SK-N-SH treated with all-trans-retinoic acid at 6 μM for 48 hours (cell line): ENCODE data around the gene RRP12.

ENCODE experiments used
- ATAC-seq: fragments of 200-7000 bp; cut with Tn5 transposase; 3 replicates; pipeline ENCODE4 v1.9.1; 2020; ENCODE audit warnings: mild to moderate bottlenecking, moderate library complexity
- ARNTL ChIP-seq: fragments of 450-650 bp; formaldehyde crosslinking; IDR thresholded peaks from 2 replicates; pipeline ENCODE4 v1.5.0; 2020; ENCODE audit warnings: low read depth, mild to moderate bottlenecking, moderate library complexity, borderline replicate concordance
- BACH2 ChIP-seq: fragments of 250-450 bp; sonication (Bioruptor Pico); IDR thresholded peaks from 2 replicates; pipeline ENCODE4 v1.9.0; 2021; ENCODE audit warnings: mild to moderate bottlenecking, borderline replicate concordance
- CREB5 ChIP-seq: fragments of 250-450 bp; sonication (Bioruptor Pico); IDR thresholded peaks from 2 replicates; pipeline ENCODE4 v1.5.1; 2020; ENCODE audit warnings: low read depth, mild to moderate bottlenecking, moderate library complexity
- CSDC2 ChIP-seq: fragments of 250-450 bp; sonication (Bioruptor Pico); IDR thresholded peaks from 2 replicates; pipeline ENCODE4 v1.5.0; 2020; ENCODE audit warnings: mild to moderate bottlenecking, moderate library complexity
- CSRNP3 ChIP-seq: fragments of 250-450 bp; sonication (Bioruptor Pico); IDR thresholded peaks from 2 replicates; pipeline ENCODE4 v1.5.1; 2021; ENCODE audit warnings: mild to moderate bottlenecking, moderate library complexity
- ESRRG ChIP-seq: fragments of 250-450 bp; sonication (Bioruptor Pico); IDR thresholded peaks from 2 replicates; pipeline ENCODE4 v1.6.1; 2021; ENCODE audit warnings: mild to moderate bottlenecking
- PATZ1 ChIP-seq: fragments of 250-450 bp; sonication (Bioruptor Pico); IDR thresholded peaks from 2 replicates; pipeline ENCODE4 v1.8.0; 2020; ENCODE audit warnings: mild to moderate bottlenecking, moderate library complexity, borderline replicate concordance
- POU6F1 ChIP-seq: fragments of 250-450 bp; sonication (Bioruptor Pico); IDR thresholded peaks from 2 replicates; pipeline ENCODE4 v1.8.0; 2021; ENCODE audit warnings: low read depth, mild to moderate bottlenecking, moderate library complexity, borderline replicate concordance
- PPARA ChIP-seq: fragments of 250-450 bp; sonication (Bioruptor Pico); IDR thresholded peaks from 2 replicates; pipeline ENCODE4 v1.5.0; 2020; ENCODE audit warnings: mild to moderate bottlenecking, borderline replicate concordance
- SNAI2 ChIP-seq: fragments of 250-450 bp; sonication (Bioruptor Pico); IDR thresholded peaks from 2 replicates; pipeline ENCODE4 v1.5.0; 2020; ENCODE audit warnings: mild to moderate bottlenecking, moderate library complexity
- TCF4 ChIP-seq: fragments of 250-450 bp; sonication (Bioruptor Pico); IDR thresholded peaks from 2 replicates; pipeline ENCODE4 v1.8.0; 2021; ENCODE audit warnings: mild to moderate bottlenecking, moderate library complexity, borderline replicate concordance
- TOX ChIP-seq: fragments of 250-450 bp; sonication (Bioruptor Pico); IDR thresholded peaks from 2 replicates; pipeline ENCODE4 v1.8.0; 2021; ENCODE audit warnings: mild to moderate bottlenecking, moderate library complexity, borderline replicate concordance
- ZC3H10 ChIP-seq: fragments of 250-450 bp; sonication (Bioruptor Pico); IDR thresholded peaks from 2 replicates; pipeline ENCODE4 v1.5.1; 2021; ENCODE audit warnings: mild to moderate bottlenecking, moderate library complexity
- ZFP3 ChIP-seq: fragments of 250-450 bp; sonication (Bioruptor Pico); IDR thresholded peaks from 2 replicates; pipeline ENCODE4 v1.5.0; 2020; ENCODE audit warnings: mild to moderate bottlenecking, moderate library complexity
- ZNF565 ChIP-seq: fragments of 450-650 bp; formaldehyde crosslinking; conservative IDR thresholded peaks from 2 replicates; pipeline ENCODE4 v1.5.0; 2020; ENCODE audit warnings: low read depth, mild to moderate bottlenecking, moderate library complexity
- ZNF70 ChIP-seq: fragments of 450-650 bp; formaldehyde crosslinking; IDR thresholded peaks from 2 replicates; pipeline ENCODE4 v1.5.0; 2020; ENCODE audit warnings: mild to moderate bottlenecking, moderate library complexity
- ZNF8 ChIP-seq: fragments of 450-650 bp; formaldehyde crosslinking; IDR thresholded peaks from 2 replicates; pipeline ENCODE4 v1.5.0; 2020; ENCODE audit warnings: mild to moderate bottlenecking, moderate library complexity

RRP12 gene

GRCh38 chr10:97307866-97308780 lies 93.0 kb downstream of the RRP12 start:
- ATAC-seq, result no peak
- no peak for TF ChIP-seq CREB5
- TF ChIP-seq ZC3H10 (CRISPR knock-in tag), result no peak
- no peak for TF ChIP-seq POU6F1 (CRISPR knock-in tag)
- TF ChIP-seq BACH2 (CRISPR knock-in tag), result no peak
- no peak for TF ChIP-seq PPARA (CRISPR knock-in tag)
- no peak for TF ChIP-seq PATZ1 (CRISPR knock-in tag)
- no peak for TF ChIP-seq CSRNP3 (CRISPR knock-in tag)
- no peak for TF ChIP-seq CSDC2 (CRISPR knock-in tag)
- TF ChIP-seq ZFP3 (CRISPR knock-in tag), result no peak
- TF ChIP-seq ZNF8 (CRISPR knock-in tag), result no peak
- no peak for TF ChIP-seq ZNF70 (CRISPR knock-in tag)
- no peak for TF ChIP-seq ZNF565 (CRISPR knock-in tag)
- no peak for TF ChIP-seq ARNTL (CRISPR knock-in tag)
- no peak for TF ChIP-seq SNAI2 (CRISPR knock-in tag)
- TF ChIP-seq TOX (CRISPR knock-in tag), result no peak
- TF ChIP-seq, all 23 proteins: peak for 0

- TF ChIP-seq ESRRG (CRISPR knock-in tag) (no peak), TCF4 (no peak), SNAI2 (CRISPR knock-in tag) (no peak), CSDC2 (CRISPR knock-in tag) (no peak), ZNF70 (CRISPR knock-in tag) (no peak), BACH2 (CRISPR knock-in tag) (no peak)
- TF ChIP-seq, all 23 proteins: peak for 0
- ATAC-seq, result no peak
These were observed 93.7 kb downstream of the RRP12 start for GRCh38 chr10:97307441-97307840.
